GM21423 (cell line): Measurements from ENCODE around the gene PDE4D.
"Not testable (repeated sequence)": the region's sequence is repeated elsewhere in the genome, so short reads cannot be mapped to it uniquely, and the experiment has no call there.

Source experiments
- ATAC-seq: cut with Tn5 transposase; IDR thresholded peaks from one replicate; pipeline ENCODE4 v1.9.1; 2021; ENCODE audit warnings: mild to moderate bottlenecking, moderate library complexity; ENCODE audit not compliant: unreplicated experiment

The PDE4D gene

GRCh38 chr5:59069438-59070079 lies 824.0 kb downstream of the PDE4D start:
- ATAC-seq, result no peak

GRCh38 chr5:59067956-59068656 lies 825.4 kb downstream of the PDE4D start:
- no peak for ATAC-seq

DNA sequence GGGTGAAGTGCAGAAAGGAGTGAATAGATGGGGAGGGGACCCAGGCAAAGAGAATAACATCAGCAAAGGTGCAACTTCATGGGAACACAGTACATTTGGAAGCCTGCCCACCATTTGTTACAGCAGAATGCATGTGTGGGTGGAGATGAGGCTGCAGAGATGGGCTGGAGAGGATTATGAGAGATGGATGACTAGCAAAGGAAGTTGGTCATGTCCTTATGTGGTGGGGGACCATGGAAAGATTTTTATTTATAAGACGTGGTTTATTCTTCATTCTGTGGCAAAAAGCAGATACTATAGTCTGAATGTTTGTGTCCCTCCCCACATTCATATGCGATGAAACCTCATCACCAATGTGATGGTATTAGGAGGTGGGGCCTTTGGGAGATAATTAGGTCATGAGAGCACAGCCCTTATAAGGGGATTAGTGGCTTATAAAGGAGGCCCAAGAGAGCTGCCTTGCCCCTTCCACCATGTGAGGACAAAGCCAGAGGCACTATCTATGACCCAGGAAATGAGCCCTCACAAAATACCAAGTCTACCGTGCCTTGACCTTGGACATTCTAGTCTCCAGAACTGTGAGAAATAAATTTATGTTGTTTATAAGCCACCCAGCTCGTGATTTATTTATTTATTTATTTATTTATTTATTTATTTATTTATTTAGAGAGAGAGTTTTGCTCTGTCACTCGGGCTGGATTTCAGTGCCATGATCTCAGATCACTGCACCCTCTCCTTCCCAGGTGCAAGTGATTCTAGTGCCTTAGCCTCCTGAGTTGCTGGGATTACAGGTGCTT lies 827.0 kb downstream of the PDE4D start:
- ATAC-seq, result no peak

DNA sequence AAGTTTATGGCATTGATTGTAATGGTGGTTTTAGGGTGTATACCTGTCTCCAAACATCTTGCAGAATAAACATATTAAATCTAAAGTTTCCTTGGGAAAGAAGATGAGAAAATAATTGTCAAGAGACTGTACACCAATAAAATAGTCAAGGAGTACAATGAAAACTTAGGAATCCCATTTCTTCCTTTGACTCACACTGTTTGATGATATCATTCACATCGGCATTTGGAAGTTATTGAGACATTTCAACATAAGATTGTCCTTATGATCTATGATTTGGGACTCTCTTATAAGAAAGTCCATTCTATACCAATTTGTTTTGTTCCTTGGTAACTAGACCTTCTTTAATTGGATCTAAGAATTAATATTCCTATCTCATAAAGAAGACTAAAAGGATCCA lies 828.0 kb downstream of the PDE4D start:
- no peak for ATAC-seq

- no peak for ATAC-seq
Observed at GRCh38 chr5:59064293-59064692, 829.2 kb downstream of the PDE4D start.

GRCh38 chr5:59062986-59063683 lies 830.4 kb downstream of the PDE4D start:
- ATAC-seq, result no peak

- no peak for ATAC-seq
Observed at GRCh38 chr5:59061377-59061776, 832.1 kb downstream of the PDE4D start.

DNA sequence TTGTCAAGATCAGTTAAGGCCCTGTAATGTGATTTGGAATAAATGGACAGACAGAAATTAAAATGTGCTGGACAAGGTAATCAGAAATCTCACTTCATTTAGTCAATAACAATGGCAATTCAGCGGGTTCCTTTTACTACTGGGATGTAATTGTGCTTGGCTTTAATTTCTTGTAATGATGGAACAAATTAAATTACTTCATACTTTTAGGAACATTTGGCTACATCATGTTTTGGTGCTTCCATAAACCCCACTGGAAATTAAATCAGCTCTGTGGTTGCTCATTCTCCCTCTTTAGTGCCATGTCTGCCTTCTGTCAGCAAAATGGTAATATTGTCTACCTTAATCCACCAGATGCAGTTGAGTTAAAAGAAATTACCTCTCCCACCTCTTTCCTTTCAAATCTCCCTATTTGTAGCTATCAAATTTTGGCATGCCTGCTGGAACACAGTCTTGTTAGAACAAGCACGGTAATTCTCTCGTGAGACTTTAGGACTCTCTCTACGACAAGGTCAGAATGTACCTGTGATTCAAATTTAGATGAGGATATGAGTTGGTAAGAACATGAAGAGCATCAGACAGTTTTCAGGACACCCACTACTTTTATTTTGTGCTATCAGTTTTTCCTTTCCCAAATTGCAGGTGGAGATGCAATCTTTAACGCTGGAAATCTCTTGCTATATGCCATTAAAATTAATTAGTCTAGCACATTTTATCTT lies 834.4 kb downstream of the PDE4D start:
- no peak for ATAC-seq

- ATAC-seq, result no peak
Observed at GRCh38 chr5:59058237-59058636, 835.3 kb downstream of the PDE4D start.

DNA sequence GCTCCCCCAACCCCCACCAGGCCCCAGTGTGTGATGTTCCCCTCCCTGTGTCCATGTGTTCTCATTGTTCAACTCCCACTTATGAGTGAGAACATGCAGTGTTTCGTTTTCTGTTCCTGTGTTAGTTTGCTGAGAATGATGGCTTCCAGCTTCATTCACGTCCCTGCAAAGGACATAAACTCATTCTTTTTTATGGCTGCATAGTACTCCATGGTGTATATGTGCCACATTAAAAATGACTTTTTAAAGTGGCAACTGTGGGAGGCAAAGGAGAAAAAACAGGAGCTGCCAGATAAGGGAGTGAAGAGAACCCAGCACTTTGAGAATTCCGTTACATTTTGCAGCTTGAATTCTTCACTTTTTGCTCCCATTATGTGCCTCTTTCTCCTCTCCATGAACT lies 836.9 kb downstream of the PDE4D start:
- ATAC-seq, result not testable (repeated sequence)

GRCh38 chr5:59055745-59056448 lies 837.6 kb downstream of the PDE4D start:
- no peak for ATAC-seq

DNA sequence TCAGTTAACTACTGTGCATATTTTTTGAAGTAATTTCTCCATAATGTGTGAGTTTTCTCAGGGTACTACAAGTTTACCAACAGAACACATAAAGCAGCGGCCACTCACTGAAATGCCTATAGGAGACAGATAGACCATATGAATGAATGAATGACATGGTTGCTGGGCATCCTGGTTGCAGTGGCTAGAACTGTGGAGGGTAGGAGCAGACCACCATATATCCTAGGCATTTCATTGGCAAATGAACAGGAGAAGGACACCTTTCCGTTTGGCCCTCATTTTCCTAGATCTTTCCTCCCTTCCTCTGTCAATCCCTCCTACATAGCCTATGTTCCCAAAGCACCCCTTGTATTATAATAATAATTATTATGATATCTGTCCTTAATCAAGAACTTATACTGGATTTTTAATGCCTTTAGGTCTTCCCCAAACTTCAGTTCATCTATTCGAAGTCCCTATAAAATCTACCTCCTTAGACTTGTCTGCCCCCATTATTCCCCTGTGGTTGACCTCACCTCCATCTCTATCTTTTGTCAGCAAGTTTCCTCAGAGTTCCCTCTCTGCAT lies 838.5 kb downstream of the PDE4D start:
- ATAC-seq, result no peak

DNA sequence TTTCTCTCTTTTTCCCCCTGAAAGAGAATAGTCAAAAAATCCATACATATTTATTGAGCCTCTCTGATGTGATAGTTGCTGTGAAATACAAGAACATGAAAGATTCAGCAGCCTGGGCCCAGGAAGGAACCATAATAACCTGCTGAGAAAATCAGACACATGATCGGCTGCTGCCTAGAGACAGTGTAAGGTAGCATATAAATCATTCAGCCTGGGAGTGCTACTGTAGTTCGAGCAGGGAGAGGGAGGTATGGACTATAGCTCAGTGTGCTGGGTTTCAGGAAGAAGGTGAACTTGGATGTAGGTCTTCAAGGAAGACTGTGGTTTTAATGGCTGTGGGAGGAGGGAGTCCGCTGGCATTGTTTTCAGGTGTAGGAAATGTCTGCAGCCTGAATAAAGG lies 841.6 kb downstream of the PDE4D start:
- no peak for ATAC-seq

DNA sequence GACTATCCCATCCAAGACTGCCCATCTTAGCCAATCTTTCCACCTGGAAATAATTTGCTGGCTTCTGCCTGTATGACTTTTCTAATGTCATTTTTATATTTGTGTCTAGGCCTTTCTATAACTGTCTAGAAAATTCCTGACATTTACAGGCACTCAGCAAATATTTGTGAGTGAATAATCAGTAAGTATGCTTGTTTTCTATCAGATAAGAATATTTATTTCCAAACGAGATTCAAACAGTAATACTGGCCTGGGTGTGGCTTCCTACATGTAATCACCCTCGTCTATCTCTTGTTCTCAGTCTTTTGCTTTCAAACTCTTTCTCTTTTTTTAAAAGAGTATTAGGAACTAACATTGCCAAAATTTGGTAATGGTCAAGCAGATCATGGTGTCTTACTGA lies 844.4 kb downstream of the PDE4D start:
- ATAC-seq, result no peak

GRCh38 chr5:59042201-59043055 lies 851.1 kb downstream of the PDE4D start:
- no peak for ATAC-seq

DNA sequence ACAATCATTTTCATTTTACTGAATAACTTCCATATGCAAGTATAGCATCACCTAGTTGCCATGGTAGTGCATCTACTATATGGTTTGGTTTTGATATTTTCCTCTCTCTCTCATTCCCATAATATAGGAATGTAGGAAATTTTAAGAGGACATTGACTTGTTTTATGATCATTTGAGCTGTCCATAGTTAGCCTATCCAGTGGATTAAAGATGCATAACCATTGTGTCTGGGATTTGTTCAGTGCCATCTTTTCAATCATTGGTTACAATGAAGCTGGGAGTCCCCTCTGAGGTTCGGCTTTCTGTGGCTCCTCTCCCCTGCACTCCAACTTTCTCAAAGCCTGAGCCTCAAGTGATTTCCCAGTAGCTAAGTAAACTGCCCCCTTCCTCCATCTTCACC lies 852.2 kb downstream of the PDE4D start:
- ATAC-seq, result no peak

DNA sequence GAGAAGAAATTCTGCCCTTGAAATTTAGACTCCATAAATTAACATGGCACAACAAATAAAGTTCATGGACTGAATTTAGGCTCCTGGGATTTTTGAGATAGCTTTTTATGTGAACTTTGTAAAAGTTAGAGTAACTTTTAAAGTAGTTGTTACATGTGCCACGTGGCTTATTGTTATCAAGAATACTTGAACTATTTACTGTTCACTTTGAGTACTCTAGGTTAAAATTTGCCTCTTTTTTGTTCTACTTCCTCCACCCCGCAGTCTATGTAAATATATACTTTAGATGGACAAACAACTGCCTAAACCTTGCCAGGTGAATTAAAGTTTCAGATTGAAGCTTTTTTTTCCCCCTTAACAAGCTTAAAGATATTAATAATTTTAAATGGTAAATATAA lies 852.7 kb downstream of the PDE4D start:
- ATAC-seq, result no peak

- no peak for ATAC-seq
Observed at GRCh38 chr5:59040024-59040803, 853.3 kb downstream of the PDE4D start.
